Renal cortex interstitium (tissue), 11 donors: ENCODE data around the gene ANXA11. TPM values are rescaled to one million over a fixed set of nuclear protein-coding genes. Genes with fewer than 3 reads are reported as not detected.
A peak's percentile ranks its signal among the peaks of the same experiment; 100 is the strongest.
"Not testable (repeated sequence)": the region's sequence is repeated elsewhere in the genome, so short reads cannot be mapped to it uniquely, and the experiment has no call there.

Experiments
- DNase-seq, 11 donors: peaks; one replicate each; pipeline ENCODE4 v3.0.0-alpha.2; 2013; ENCODE audit warnings: low read depth in 9 of 11, low spot score in 4 of 11; ENCODE audit errors: extremely low read depth in 1 of 11
- polyA plus RNA-seq, 3 donors: library from polyadenylated mRNA; unstranded; fragments of 120-200 nt; gene quantifications; one replicate each; pipeline ENCODE4 v1.2.1, GENCODE V29; 2013; ENCODE audit not compliant: insufficient read length in 3 of 3

ANXA11 gene
- polyA plus RNA-seq, 3 donors = 112 to 143 (median 130) TPM

DNA sequence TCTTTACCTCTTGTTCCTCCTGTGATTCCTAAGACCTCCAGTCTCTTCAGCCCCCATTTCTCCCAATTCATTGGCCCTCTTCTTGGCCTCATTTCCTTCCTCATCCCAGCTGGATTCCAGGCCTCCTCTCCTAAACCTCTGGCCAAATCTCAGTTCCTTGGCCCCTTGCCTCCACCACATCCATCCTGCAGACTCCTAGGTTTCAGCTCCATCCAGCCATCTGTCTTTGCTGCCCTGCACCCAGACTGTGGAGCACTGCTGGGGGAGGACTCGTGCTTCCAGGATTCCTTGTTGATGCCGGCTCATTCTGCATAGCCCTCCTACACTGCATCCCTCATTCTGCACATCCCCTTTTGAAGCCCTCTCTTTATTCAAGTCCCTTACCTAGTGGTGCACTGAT lies 66.1 kb downstream of the ANXA11 start:
- no peak for DNase-seq

- no peak for DNase-seq
Observed at GRCh38 chr10:80137920-80138319, 67.4 kb downstream of the ANXA11 start.

DNA sequence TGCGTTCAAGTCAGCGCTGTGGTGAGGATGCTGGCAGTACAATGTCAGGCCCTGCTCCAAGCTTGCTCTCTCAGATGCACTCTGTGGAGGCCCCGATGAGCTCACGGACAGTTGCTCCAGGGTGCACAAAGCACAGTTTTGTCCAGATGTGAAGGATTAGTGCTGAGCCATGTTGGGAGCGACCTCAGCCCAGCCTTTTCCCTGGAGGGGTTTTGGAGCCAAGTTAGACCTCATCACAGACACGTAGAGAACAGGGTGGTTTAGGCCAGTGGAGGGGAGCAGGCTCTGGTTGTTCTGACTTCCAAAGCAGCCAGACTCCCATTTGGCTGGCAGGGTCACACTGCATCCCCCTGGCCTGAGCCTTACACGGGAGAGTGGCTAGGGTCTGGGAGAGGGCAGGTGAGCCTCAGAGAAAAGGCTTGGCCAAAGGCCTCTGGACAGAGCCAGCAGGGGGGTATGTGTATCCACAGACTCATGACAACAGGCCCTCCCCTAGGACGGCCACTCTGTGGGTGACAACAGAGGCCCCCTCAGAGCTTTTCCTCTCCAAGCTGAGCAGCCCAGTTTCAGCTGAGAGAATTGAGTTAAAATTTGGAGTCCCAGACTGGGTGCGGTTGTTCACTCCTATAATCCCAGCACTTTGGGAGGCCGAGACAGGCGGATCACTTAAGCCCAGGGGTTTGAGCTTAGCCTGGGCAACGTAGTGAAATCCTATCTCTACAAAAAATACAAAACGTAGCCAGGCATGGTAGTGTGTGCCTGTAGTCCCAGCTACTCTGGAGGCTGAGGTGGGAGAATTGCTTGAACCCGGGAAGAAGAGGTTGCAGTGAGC lies 68.1 kb downstream of the ANXA11 start:
- no peak for DNase-seq

DNA sequence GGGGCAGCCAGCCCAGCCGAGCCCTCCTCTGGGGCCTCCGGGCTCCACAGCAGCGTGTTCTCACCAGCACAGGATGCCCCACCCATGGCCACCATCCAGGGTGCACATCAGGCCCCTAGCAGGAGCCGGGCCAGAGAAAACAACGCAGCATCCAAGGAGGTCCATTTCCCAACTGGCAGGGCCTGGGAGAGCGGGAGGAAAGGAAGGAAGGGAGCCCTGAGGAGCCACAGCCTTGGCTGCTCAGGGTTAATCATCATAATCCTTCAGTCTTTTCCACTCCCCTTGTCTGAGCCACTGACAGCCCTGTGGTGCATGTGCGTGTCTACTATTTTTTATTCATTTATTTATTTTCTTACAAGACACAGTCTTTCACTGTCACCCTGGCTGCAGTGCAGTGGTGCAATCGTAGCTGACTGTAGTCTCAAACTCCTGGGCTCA lies 69.2 kb downstream of the ANXA11 start:
- peak in 3 of 11 donors; percentile 22 to 60 (median 54) for DNase-seq

DNA sequence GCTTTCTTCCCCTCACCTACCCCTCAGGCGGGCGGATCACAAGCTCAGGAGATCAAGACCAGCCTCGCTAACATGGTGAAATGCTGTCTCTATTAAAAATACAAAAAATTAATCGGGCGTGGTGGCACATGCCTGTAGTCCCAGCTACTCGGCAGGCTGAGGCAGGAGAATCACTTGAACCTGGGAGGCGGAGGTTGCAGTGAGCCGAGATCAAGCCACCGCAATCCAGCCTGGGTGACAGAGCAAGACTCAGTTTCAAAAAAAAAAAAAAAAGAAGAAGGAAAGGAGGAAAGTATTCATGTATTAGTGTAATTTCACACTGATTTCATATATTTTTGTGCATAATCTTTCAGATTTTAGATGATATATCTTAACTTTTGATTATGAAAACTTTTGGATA lies 71.7 kb downstream of the ANXA11 start:
- DNase-seq = not testable (repeated sequence)

GRCh38 chr10:80133206-80133605 lies 72.1 kb downstream of the ANXA11 start:
- DNase-seq = no peak

- DNase-seq = peak in 4 of 11 donors; percentile 20 to 34 (median 22)
Observed at GRCh38 chr10:80132299-80133139, 72.8 kb downstream of the ANXA11 start, which contains the start of gene PLAC9. Gene PLAC9 (plus strand): TSS chr10:80132730. CDS start chr10:80132763, 33 bp downstream.

- no peak for DNase-seq
Observed at GRCh38 chr10:80131499-80131901, 73.8 kb downstream of the ANXA11 start.

DNA sequence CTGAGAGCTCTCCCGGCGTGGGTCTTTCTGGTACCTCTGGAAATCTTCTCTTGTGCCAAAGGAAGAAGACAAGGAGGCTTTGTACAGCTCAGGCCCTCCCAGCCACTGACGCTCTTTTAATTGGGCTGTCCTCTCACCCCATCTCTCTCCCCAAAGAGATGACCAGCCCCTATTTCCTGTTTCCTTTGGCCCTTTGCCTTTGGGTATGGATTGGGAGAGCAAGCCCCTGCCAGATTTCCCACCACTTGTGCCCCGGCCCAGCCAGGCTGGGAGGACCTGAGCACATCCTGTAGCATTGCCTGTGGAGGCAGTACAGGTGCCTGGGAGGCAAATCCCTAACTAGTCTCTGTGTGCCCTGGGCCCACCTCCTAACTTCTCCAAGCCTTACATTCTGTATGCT lies 78.5 kb downstream of the ANXA11 start:
- DNase-seq = no peak

DNA sequence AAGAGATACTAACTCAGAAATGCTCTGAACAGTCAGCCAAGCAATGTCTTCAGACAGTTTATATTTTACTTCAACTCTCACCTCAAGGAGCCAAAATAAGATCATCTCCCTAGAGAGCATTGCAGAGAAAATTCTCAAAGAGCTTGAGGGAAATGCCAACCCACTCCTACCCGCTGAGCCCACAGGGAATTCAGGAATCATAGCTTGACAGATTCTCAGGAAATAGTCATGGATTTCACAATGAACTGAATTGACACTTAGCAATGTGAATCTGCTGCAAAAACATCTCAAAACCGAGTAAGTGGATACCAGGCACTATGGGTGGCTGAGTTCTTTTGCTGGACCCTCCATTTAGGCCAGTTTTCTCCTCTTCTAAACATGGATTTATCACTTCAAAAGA lies 82.6 kb downstream of the ANXA11 start:
- DNase-seq = no peak

GRCh38 chr10:80122110-80122710 lies 83.1 kb downstream of the ANXA11 start:
- DNase-seq = no peak

DNA sequence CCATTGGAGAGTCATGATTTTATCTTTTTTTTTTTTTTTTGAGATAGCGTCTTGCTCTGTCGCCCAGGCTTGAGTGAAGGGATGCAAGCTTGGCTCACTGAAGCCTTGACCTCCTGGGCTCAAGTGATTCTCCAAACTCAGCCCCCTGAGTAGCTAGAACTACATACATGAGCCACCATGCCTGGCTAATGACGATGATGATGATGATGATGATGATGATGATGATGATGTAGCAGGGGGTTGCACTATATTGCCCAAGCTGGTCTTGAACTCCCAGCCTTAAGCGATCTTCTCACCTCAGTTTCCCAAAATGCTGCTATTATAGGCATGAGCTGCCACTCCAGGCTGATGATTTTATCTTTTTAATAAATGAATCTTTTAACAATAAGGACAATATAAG lies 86.7 kb downstream of the ANXA11 start:
- DNase-seq = no peak

- DNase-seq = no peak
Observed at GRCh38 chr10:80110986-80111385, 94.4 kb downstream of the ANXA11 start.

GRCh38 chr10:80108576-80109239 lies 96.6 kb downstream of the ANXA11 start:
- no peak for DNase-seq

DNA sequence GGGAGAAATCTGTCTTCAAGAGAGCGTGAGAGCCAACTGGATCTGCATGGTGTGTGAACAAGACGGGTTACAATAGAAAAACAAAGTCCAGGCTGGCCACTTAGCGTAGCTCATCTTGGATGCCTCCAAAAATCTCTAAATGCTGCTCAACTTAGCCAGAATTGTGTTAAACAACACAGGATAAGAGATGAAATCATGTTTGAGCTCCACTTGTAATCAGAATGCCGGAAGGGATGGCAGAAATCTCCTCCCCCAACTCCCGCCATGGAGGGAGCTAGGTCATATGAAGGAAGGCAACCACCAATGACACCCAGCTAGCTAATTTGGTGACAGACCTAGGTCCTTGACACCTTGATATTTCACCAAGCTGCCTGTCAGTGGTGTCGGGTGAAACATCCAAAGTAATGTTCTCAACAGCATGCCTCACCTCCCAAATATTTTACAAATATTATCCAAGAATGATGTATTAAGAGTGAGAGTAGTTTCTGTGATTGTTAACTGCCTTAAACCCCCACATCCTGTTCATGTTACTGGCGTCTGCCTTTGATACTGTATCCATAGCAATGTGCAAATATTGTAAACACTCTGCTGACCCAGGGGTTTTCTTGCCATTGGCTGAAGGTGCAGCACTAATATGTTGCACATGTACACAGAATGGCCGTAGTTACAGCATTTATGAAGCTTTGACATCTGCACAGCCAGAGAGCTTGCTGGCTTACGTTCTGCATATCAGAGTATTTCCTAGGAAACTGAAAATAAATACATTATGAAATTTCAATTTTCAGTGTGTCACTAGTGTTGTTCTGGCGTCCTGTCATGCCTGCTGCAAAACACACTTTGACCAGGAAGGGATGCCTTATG lies 101.0 kb downstream of the ANXA11 start:
- DNase-seq = peak in 7 of 11 donors; percentile 27 to 61 (median 41)
